Hepatocyte (in vitro differentiated cells): ENCODE measurements around the gene CAV1. TPM values are rescaled to one million over a fixed set of nuclear protein-coding genes. Genes with fewer than 3 reads are reported as not detected.

Source experiments
- DNase-seq: peaks from one replicate; pipeline ENCODE4 v3.0.0-alpha.2; 2016; ENCODE audit warnings: low spot score
- H2AFZ ChIP-seq: fragments of 200-600 bp; sonication (generic); 2 replicates; pipeline ENCODE4 v1.6.0; 2016; ENCODE audit warnings: antibody characterized with exemption, mild to moderate bottlenecking
- H3K27ac ChIP-seq: fragments of 200-600 bp; sonication (generic); 2 replicates; pipeline ENCODE4 v1.5.1; 2016; ENCODE audit warnings: mild to moderate bottlenecking
- H3K27me3 ChIP-seq: fragments of 200-600 bp; sonication (generic); 2 replicates; pipeline ENCODE4 v1.6.1; 2016
- H3K36me3 ChIP-seq: fragments of 200-600 bp; sonication (generic); replicated peaks from 2 replicates; pipeline ENCODE4 v1.5.1; 2016; ENCODE audit warnings: low read depth; ENCODE audit not compliant: insufficient read depth
- H3K4me1 ChIP-seq: fragments of 200-600 bp; sonication (generic); 2 replicates; pipeline ENCODE4 v1.5.1; 2016; ENCODE audit warnings: mild to moderate bottlenecking, moderate library complexity; ENCODE audit not compliant: insufficient read depth
- H3K4me2 ChIP-seq: fragments of 200-600 bp; sonication (generic); 2 replicates; pipeline ENCODE4 v1.6.0; 2016
- H3K4me3 ChIP-seq: fragments of 200-600 bp; sonication (generic); 2 replicates; pipeline ENCODE4 v1.5.1; 2016; ENCODE audit warnings: mild to moderate bottlenecking
- H3K79me2 ChIP-seq: fragments of 200-600 bp; sonication (generic); 2 replicates; pipeline ENCODE4 v1.6.0; 2017; ENCODE audit warnings: mild to moderate bottlenecking
- H3K9me2 ChIP-seq: fragments of 200-600 bp; sonication (generic); replicated peaks from 2 replicates; pipeline ENCODE4 v1.6.0; 2017; ENCODE audit warnings: mild to moderate bottlenecking; ENCODE audit not compliant: insufficient read depth
- H3K9me3 ChIP-seq: fragments of 200-600 bp; sonication (generic); 2 replicates; pipeline ENCODE4 v1.5.1; 2016; ENCODE audit warnings: low read depth, mild to moderate bottlenecking
- H4K20me1 ChIP-seq: fragments of 200-600 bp; sonication (generic); 2 replicates; pipeline ENCODE4 v1.6.0; 2016; ENCODE audit warnings: mild to moderate bottlenecking; ENCODE audit not compliant: insufficient read depth, poor library complexity, severe bottlenecking
- EZH2 ChIP-seq: fragments of 200-600 bp; sonication (generic); IDR thresholded peaks from 2 replicates; pipeline ENCODE4 v1.6.1; 2016; ENCODE audit warnings: antibody characterized with exemption, mild to moderate bottlenecking, borderline replicate concordance
- EZH2phosphoT487 ChIP-seq: fragments of 200-600 bp; sonication (generic); IDR thresholded peaks from one replicate; pipeline ENCODE4 v1.6.1; 2018; ENCODE audit warnings: antibody characterized with exemption, mild to moderate bottlenecking, low read depth, moderate library complexity; ENCODE audit not compliant: unreplicated experiment, severe bottlenecking
- WGBS: methylation state at CpG from one replicate; pipeline ENCODE4 v1.1.6; 2016; ENCODE audit warnings: low lambda C conversion rate; ENCODE audit errors: missing lambda C conversion rate; 5-methylcytosine and 5-hydroxymethylcytosine counted together
- polyA plus RNA-seq: library from polyadenylated mRNA; unstranded; fragments of >200 nt; fragmentation: Nextera tagmentation; extraction: Ambion mirVana; gene quantifications from 2 replicates; pipeline ENCODE4 v1.2.1, GENCODE V29; 2016
- total RNA-seq: library from RNA; depleted of rRNA; stranded (reverse); fragments of >200 nt; gene quantifications from 2 replicates; pipeline ENCODE4 v1.2.3, GENCODE V29; 2014
- TF ChIP-seq, protein P1 (sequence below): fragments of 200-600 bp; sonication (generic); IDR thresholded peaks from 2 replicates; pipeline ENCODE4 v1.5.1; 2016; ENCODE audit warnings: antibody characterized with exemption, mild to moderate bottlenecking; ENCODE audit not compliant: poor library complexity

The CAV1 gene
- total and polyA plus RNA-seq, 2 experiments from 2014 or later: 36.0 to 43.3 TPM

- Histone ChIP-seq H3K79me2 (no peaks in the 10 kb centered on the region), H3K4me3 (no peak overlapping the region), H3K36me3 (no peaks in the 10 kb centered on the region), H3K27me3 (no peaks in the 10 kb centered on the region), H4K20me1 (no peaks in the 10 kb centered on the region), H3K27ac (no peak overlapping the region), H3K4me2 (no peak overlapping the region), H3K4me1 (no peaks in the 10 kb centered on the region), H3K9me3 (no peaks in the 10 kb centered on the region), H3K9me2 (no peaks in the 10 kb centered on the region), H2AFZ (no peak overlapping the region)
- TF ChIP-seq EZH2 (no peak), EZH2phosphoT487 (no peak)
- TF ChIP-seq, protein P1, sequence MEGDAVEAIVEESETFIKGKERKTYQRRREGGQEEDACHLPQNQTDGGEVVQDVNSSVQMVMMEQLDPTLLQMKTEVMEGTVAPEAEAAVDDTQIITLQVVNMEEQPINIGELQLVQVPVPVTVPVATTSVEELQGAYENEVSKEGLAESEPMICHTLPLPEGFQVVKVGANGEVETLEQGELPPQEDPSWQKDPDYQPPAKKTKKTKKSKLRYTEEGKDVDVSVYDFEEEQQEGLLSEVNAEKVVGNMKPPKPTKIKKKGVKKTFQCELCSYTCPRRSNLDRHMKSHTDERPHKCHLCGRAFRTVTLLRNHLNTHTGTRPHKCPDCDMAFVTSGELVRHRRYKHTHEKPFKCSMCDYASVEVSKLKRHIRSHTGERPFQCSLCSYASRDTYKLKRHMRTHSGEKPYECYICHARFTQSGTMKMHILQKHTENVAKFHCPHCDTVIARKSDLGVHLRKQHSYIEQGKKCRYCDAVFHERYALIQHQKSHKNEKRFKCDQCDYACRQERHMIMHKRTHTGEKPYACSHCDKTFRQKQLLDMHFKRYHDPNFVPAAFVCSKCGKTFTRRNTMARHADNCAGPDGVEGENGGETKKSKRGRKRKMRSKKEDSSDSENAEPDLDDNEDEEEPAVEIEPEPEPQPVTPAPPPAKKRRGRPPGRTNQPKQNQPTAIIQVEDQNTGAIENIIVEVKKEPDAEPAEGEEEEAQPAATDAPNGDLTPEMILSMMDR: no peak
- no peak for DNase-seq
- 96% methylated on average over 2 of the region's 2 CpGs for WGBS
Observed at GRCh38 chr7:116494472-116494871, 30.4 kb upstream of the CAV1 start.

DNA sequence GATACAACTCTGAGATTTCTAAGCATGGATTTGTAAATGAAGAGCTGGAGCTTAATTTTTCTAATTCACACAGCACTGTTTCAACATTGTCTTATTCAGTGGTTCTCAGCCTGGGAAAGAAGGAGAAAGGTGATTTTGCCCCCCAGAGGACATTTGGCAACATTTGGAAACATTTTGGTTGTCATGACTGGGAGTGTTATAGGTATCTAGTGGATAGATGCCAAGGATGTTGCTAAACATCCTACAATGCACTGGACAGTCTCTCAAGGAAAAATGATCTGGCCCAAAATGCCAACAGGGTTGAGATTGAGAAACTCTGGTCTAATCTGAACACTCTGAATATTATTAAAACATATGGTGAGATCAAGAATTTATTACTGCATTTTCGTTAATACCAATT, 29.1 kb upstream of the CAV1 start:
- no peak for DNase-seq
- Histone ChIP-seq H3K9me2 (no peaks in the 10 kb centered on the region), H3K27me3 (no peaks in the 10 kb centered on the region), H3K79me2 (no peaks in the 10 kb centered on the region), H3K36me3 (no peaks in the 10 kb centered on the region), H3K9me3 (no peaks in the 10 kb centered on the region), H3K4me2 (no peak overlapping the region), H3K27ac (no peak overlapping the region), H3K4me1 (peaks cover 2% of the 10 kb centered on the region), H3K4me3 (no peak overlapping the region), H4K20me1 (no peaks in the 10 kb centered on the region), H2AFZ (no peak overlapping the region)
- TF ChIP-seq EZH2 (no peak), EZH2phosphoT487 (no peak)
- TF ChIP-seq, protein P1: no peak
- 91% methylated on average over 1 of the region's 1 CpG for WGBS

GRCh38 chr7:116496653-116497052, 28.2 kb upstream of the CAV1 start:
- Histone ChIP-seq H2AFZ (no peak overlapping the region), H4K20me1 (no peaks in the 10 kb centered on the region), H3K4me2 (no peak overlapping the region), H3K27ac (no peak overlapping the region), H3K9me3 (no peaks in the 10 kb centered on the region), H3K79me2 (no peaks in the 10 kb centered on the region), H3K36me3 (no peaks in the 10 kb centered on the region), H3K4me3 (no peak overlapping the region), H3K4me1 (peaks cover 6% of the 10 kb centered on the region), H3K9me2 (no peaks in the 10 kb centered on the region), H3K27me3 (no peaks in the 10 kb centered on the region)
- no peak for DNase-seq
- over 99% methylated on average over 6 of the region's 6 CpGs for WGBS
- TF ChIP-seq, protein P1: no peak

DNA sequence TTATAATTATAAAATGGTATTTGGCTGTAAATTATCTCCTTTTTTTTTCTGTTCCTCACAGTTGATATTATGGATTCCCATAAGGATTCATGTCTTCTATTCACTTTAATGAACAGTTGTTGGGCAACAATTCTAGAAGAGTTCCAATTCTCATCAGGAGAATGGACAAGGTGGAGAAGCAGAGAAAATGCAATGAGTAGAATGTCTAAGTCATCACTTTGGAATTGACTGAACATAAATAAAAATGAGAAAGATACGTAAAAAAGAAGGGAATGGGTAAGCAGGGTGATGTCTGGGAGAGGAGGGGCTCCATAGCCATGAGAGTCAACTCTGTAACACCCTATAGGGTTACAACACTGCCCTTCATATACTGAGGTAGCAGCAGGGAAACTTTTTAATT, 27.1 kb upstream of the CAV1 start:
- Histone ChIP-seq H3K27me3 (no peaks in the 10 kb centered on the region), H4K20me1 (no peaks in the 10 kb centered on the region), H3K9me3 (no peaks in the 10 kb centered on the region), H3K4me3 (no peak overlapping the region), H3K4me1 (peaks cover 10% of the 10 kb centered on the region), H3K27ac (no peak overlapping the region), H3K79me2 (no peaks in the 10 kb centered on the region), H2AFZ (no peak overlapping the region), H3K9me2 (no peaks in the 10 kb centered on the region), H3K4me2 (no peak overlapping the region), H3K36me3 (no peaks in the 10 kb centered on the region)
- DNase-seq: no peak
- 91% methylated on average over 1 of the region's 1 CpG for WGBS
- TF ChIP-seq, protein P1: no peak
- TF ChIP-seq EZH2phosphoT487: no peak
- TF ChIP-seq EZH2: no peak
